Right renal cortex interstitium (tissue), 3 donors: ENCODE results near the gene SH3PXD2A. TPM values are rescaled to one million over a fixed set of nuclear protein-coding genes. Genes with fewer than 3 reads are reported as not detected.

Experiments
- DNase-seq, 3 donors: peaks; one replicate each; pipeline ENCODE4 v3.0.0-alpha.2; 2013; ENCODE audit warnings: low read depth in 3 of 3, low spot score in 2 of 3
- polyA plus RNA-seq, 3 donors: library from polyadenylated mRNA; unstranded; fragments of 120-200 nt; gene quantifications; one replicate each; pipeline ENCODE4 v1.2.1, GENCODE V29; 2013; ENCODE audit not compliant: insufficient read length in 3 of 3

The SH3PXD2A gene
- polyA plus RNA-seq, 3 donors, result 25.6 to 28.5 (median 27.1) TPM

DNA sequence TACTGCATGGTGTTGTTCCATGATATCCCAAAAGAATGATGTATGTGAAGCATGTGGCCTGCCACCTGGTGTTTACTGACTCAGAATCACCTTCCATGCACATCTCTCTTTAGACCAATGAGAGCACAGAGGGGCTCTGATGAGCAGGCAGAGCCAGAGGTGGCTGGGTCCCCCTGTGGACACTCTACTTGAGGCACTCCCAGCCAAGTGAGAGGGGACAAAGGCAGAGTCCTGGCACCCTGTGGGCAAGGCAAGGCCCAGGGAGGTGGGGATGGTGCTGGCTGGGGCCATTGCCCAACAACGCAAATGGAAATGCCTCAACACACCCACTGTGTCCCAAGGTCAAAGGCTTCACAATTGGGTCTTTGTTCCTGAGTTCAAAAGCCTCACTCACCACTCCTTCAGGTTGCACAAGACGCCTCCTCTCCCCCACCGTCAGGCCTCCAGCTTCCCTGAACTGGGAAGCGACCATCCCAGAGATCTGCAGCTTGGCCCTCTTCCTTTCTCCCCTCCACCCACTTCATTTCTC lies 197.3 kb downstream of the SH3PXD2A start:
- no peak for DNase-seq

DNA sequence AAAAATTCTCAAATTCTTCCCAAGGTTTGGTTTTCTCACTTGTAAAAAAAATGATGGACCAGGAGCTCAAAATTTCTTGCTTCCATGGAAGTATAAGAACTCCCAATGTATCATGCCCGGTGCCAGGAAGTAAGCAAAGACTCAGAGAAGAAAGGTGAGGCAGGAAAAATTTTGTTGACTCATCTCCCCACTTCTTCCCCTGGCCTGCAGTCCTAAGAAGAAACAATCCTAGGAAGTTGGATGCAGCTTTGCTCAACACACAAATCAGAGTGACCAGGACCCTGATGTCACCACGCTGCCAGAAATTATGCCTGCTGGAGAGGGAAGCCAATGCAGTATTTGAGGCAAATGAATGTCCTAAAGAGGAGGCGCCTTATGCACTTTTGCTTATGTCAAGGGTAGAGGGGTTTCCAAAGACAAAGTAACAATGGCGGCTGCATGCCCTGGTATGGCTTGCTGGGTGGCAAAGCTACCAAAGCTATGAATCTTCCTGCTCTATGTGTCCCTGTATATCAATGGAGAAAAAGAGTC lies 198.2 kb downstream of the SH3PXD2A start:
- DNase-seq, result no peak

DNA sequence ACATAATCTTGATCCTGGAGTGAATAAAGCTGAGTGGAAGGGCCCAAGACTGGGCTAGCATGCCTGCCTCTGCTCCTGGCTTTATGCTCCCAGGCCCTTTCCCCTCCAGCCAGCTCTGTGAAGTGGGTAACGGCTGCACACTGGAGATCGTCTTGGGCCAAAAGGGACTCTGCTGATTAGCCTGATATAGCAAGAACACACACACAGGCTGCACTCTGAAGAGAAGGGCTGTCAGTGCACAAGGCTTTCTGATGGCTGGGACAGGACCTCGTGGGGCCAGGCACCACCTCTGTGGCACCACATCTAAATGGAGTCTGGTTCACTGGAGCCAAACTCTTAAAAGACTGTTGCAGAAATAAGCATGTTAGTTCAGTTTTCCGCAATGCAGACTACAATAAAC lies 200.5 kb downstream of the SH3PXD2A start:
- no peak for DNase-seq

DNA sequence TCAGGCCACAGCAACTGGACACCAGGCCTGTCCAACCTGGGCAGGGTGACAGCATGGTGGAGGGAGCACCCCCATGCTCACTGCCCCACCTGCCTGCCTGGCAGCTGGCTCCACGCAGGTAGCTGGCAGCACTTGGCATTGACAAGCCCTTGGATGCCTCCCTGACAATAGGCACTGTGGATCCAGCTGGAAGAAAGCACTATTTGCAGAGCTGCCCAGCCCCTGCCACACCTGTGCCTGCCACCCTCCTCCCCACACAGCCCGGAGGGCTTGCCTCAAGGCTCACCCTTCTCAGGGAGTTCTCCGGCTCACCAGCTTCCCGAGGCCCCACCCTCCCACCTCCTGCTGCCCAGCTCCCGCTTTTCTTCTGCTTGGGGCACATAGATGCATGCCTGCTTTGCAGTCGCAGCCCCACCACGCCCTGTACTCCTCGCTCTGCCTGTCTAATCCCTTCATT lies 201.8 kb downstream of the SH3PXD2A start:
- DNase-seq, result no peak

DNA sequence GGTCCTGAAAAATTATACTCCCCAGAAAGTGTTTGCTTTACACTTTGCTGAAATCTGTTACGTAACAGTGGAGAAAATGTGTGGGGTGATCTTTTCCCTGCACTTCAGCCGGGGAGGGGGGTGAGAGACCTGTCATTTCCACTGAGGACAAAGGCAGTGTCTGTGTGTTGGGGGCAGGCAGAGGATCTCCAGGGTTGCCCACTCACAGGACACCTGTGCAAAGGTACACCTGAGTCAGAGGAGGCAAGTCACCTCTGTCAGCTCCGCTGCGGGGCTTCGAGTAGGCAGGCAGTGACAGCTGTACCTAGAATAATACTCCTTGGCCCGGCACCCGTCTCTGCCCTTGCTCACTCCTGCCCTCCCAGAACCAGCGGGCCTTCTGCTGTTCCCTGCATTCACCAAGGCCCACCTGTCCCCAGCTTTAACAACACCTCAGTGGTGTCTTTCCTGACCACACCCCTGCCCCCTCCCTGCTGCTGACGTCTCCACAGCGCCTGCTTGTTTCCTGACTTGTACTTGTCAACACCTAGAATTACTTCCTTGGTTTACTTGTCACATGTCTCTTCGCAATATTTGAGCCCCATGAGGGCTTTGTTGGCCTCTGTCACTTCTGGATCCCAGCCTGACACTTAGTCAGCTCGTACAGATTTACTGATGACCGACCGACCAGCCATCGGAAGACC lies 202.6 kb downstream of the SH3PXD2A start:
- DNase-seq, result no peak

DNA sequence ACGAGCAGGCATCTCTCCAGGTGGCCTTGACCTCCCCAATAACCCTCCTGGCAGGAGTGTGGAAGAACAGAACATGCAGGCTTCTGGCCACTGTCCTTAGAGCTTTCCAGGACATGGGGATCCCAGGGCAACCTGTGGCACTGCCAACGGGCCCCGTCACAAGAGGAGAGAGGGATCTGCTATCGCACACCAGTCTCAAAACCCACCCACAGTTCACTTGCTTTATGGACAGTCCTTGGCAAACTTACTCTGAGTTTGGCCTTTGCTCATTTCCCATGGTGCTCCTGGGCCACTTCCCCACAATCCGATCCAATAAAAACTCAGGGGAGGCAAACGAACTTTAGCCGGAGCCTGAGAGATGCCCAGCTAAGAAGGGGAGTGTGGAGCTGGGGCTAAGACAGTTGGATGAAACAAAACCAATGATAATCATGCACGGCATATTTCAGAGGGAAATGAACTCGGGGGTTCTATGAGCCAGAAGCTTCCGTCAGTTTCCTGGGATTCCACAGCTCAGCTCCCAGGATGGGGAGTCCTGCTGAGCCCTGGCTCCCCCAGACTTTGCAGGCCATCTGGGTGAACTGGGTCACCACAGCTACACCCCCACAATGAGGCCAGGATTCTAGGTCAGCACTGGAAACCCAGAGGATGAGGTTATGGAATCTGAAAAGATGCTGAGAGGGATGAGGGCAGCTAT lies 203.4 kb downstream of the SH3PXD2A start:
- DNase-seq, result no peak

DNA sequence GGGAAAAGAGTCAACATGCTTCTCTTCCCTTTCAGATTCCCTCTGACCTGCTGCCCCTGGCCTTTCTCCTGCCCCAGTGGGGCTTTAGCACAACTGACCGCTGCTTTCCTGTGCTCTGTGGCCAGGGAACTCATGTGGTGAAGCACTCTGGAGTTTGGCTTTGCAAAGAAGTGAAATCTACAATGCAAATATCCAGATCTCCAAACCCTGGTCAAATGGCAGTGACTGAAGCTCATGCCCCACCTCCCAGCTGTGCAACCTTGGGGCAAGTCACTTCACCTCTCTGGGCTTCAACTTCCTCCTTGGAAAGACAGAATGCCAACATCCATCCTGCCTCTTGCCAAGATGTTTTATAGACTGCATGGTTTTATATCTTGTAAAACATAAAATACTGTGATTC lies 204.0 kb downstream of the SH3PXD2A start:
- no peak for DNase-seq

DNA sequence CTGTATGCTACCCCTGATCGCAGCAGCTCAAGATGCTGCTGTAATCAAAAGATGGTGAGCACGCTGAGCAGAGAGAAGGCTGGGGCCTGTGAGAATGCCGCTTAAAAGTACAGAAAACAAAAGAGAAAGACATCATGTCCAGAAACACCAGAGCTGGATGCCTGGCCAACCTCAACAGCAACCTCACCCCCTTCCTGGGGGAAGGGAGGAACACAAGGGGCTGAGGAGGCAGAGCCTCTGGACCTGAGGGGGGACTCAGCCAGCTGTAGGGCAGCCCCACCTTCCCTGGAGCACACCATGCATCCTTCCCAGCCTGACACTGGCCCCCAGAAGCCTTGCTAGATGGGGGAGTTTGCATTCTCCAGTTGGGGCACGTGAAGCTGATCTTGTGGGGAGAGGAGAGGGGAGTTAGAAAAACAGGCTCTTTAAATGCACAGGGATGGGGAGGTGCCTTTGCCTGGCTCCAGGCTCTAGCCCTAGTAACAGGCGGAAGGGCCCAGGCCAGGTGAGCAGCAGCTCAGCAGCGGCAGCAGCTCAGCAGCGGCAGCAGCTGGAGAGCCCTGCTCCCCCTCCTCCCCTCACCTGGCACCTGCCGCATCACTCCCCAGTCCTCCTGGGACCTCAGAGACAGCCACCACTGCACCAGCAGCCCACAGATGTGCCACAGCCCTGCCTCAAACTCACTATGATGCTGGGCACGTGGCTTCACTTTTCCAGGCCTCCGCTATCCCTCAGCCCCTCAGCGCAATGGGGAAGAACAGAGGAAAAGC lies 205.5 kb downstream of the SH3PXD2A start:
- DNase-seq, result no peak

DNA sequence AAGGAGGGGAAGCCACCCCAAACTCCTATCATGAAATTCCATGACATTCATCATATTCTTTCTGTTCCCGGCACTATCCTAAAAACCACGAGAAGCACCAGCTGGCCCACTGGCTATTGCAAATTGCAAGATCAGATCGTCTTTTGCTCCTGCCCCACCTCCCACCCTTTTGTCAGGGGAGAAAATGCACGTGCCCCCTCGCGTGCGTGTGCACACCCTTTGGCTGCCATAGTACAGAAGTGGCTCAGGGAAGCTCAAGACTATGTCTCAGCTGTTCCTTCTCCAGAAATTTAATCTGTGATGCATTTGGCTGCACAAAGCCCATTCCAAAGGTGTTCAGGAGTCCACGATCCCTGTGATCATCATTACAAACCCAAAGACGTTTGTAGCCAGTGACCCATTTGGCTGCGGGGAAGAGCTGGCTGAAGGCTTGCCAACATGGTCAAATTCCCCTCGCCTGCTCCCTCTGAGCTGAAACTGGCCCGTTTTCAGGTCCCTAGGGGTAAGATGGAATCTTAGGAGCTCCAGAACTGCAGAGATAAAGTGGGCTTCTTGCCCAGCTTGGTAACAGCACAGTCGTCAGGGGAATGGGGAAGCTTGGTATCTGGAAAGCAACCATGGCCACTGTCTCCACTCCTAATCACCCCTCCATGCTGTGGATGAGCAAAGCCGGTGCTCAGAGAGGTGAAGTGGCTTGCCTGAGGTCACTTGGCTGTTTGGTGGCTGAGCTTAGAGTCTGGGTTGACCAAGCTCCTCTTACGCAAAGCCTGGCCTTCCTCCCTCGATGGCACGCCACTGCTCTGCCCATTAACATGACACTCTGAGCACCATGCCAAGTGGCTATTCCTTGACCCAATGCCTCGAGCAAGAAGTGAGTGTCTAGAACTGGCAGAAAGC lies 206.5 kb downstream of the SH3PXD2A start:
- DNase-seq, result no peak

DNA sequence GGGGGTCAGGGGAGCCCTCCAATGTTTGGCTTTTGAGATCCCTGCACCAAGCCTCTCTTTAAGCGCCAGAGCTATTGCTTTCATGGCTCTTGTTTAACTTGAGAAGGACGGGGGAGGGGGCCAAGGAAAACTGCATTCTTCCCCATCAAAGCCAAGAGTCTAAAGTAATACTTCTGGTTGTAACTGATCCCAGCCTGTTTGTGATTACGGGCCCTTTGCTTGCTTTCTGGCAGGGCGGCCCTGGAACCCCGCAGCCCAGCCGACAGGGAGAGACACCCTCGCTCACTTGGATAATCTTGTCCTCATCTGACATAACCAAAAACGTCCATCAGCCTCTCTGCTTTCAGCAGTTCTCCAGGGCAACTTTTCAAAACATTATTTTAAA lies 207.1 kb downstream of the SH3PXD2A start:
- no peak for DNase-seq

DNA sequence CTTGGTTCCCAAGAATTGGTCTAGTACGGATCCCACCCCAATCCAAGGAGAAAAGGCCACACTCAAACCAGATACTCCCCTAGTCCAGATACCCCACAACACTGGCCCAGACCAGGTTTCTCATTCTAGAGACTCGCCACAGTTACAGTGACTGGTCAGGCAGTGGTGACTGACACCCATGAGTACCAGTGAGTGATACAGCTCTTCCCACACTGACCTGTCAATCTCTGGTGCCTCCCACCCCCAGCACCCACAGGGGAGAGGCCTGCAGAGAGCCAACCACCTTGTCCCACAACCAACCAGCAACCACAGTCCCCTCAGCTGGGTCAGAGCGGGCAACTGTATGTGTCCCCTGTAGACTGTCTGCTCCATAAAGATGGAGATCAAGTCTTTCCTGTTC lies 209.1 kb downstream of the SH3PXD2A start:
- DNase-seq, result no peak

DNA sequence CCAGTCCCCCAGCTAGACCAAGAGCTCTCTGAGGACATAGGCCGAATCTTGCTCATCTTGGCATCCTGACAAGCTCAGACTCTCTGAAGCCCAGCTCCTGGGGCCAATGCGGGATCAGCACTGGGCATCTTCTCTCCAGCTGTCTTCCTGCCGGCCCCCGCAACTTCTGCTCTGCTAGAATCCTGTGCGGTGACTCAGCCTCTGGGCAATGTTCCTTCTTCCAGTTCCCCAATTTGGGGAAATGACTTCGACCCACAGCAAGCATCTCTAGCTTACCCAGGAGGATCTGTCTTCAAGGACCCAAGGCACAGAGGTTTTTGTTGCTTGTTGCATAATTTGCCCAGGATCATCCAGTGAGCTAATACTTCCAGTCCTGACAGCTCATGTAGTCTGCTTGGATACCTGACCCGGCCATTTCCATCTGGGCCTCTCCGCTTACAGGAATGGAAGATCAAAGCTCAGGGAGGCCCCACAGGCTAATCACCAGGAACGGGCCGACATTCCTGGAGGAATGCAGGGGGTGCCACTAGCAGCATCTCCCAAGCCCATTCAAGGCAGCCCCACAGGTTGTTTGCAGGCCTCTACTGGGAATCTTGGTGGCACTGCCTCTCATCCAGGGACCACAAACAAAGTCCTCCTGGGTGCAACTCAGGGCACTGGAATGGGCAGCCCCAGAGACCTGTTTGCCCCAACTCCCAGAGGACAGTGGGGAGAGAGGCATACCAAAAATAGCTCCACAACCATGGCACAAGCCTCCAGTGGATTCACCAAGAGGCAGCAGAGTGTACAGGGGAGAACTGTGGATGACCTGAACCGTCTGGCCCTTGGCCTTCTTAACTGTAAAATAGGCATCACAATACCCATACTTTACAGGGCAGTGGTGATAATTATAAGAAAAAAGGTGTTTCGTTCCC lies 210.0 kb downstream of the SH3PXD2A start:
- no peak for DNase-seq

DNA sequence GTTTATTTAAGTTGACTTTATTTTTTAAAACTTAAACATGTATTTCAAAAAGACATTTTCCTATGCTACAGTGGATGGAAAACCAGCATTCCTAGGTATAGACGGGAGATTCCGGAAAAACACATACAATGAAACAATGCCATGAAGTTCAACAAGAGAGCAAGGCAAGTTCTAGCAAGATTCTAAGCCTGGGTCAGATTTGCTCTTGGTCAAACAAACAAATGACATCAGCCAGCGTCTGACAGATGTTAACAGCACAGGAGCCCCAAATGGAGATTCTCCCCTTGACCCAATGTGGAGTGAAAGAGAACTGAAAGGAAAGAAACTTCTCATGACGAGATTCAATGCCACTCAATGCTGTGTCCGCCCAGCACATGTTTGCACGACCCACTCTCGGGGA lies 212.0 kb downstream of the SH3PXD2A start:
- DNase-seq, result no peak

DNA sequence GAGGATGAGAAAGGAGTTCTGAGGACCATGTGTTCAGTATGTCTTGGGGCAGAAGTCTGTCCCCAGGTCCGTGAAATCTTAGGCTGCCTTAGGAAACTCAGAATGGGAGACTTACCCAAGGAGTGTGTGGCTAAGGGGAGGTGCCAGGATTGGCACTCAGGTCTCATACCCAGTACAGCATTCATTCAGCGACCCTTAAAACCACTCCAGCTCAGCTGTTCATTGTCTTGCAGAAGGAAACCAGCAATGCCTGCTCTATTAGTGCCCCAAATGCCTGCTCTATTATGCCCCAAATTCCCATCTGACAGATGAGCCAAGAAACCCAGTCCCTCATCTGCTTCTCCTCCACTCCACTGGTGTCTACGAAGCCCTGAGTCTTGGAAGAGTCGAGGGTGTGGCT lies 214.1 kb downstream of the SH3PXD2A start:
- no peak for DNase-seq

DNA sequence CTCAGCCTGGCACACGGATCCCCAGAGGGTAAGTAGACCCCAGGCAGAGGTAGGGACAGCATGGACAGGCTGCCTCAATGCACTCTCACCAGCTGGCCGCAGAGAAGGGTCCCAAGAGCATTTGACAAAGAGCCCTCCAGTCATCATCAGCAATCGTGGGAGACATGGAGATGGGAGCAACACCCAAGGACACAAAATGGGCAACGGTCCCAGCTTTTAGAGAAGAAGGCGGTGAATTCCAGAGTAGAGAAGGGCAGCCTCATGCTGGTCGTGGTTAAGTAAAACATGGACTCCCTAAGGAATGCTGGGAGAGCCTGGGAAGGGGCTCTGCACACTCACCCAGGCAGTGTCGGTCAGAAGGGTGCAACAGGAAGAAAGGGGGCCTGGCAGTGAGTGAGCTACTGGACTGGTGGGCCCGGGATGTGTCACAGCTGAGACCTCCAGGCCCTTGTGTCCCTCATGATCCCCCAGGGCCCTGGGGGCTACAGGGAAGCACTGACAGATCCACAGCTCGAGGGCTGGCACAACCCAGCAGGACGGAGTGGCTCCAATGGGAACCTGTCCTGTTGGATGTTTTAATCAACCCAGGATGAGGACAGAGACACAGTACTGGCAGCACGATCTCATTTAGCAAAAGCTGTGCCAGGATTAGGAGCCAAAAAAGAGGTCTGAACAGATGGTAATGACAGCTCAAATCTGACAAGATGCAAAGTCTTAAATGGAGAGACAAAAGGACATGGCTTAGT lies 214.8 kb downstream of the SH3PXD2A start:
- no peak for DNase-seq

DNA sequence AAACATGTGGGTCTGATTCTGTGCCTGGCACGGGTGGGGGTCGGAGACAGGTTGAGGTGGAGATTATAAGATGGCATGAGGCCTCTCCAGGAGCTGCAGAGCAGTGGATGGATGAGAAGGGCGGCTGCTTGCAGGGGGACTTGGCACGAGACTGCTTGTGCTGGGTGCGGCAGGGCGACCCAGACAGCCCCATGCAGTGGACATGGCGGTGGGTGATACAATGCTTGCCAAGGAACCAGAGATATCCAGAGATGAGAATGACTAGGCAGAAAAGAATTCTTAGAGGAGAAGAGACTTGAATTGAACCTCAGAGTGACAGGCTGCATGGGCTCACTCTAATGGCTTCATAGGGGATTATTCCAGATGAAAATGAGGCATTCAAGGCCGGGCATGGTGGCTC lies 216.4 kb downstream of the SH3PXD2A start:
- DNase-seq, result no peak

DNA sequence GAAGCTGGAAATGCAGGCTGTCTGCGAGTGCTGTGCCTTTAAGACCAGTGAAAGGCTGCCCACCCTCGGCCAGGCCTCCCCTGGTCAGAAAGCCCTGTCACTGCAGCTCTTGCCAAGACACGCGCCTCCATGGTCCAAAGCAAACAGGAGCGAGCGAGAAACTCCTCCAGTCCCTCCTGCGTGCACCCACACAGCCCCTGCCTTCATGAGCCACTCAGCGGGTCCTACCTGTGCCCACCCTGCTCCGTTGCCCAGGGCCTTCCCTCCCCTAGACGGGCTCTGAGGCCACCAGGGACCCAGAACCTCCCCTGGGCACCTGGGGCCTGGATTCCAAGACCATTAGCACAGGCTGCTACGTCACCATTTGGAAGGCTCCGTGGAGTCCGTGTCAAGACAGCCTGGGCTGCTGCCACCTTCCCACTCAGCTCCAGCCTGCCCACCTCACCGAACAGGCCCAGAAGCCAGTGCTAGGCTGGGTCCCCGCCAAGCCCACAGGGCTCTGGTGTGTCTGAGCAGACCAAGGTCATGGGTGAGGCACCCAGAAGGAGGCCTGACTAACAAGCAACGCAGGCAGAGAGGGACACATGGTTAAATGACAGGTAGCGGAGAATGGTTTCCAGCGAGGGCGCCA lies 217.3 kb downstream of the SH3PXD2A start:
- peak in 1 of 3 donors; percentile 34 for DNase-seq

DNA sequence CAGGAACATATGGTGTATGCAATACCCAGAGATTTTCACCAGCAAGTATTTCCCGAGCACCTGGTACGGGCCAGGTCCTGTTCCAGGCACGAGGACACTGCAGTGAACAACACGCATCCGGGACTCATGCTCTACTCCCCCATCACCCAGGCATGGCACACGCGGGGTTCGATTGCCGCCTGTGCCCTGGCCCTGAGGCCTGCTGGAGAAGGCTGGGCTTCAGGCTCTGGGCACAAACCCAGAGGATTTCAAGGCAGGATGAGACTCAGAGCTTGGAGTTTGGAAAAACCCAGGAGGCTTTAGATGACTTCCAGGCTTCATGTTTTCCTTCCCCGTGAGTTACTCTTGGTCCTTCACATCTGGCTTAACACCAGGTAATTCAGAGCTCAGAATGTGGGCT lies 218.4 kb downstream of the SH3PXD2A start:
- DNase-seq, result no peak
